Hepatocyte (in vitro differentiated cells): ENCODE results near the gene TBCD.

Experiments
- EZH2 ChIP-seq: fragments of 200-600 bp; sonication (generic); IDR thresholded peaks from 2 replicates; pipeline ENCODE4 v1.6.1; 2016; ENCODE audit warnings: antibody characterized with exemption, mild to moderate bottlenecking, borderline replicate concordance
- EZH2phosphoT487 ChIP-seq: fragments of 200-600 bp; sonication (generic); IDR thresholded peaks from one replicate; pipeline ENCODE4 v1.6.1; 2018; ENCODE audit warnings: antibody characterized with exemption, mild to moderate bottlenecking, low read depth, moderate library complexity; ENCODE audit not compliant: unreplicated experiment, severe bottlenecking
- TF ChIP-seq, protein P1 (sequence below): fragments of 200-600 bp; sonication (generic); IDR thresholded peaks from 2 replicates; pipeline ENCODE4 v1.5.1; 2016; ENCODE audit warnings: antibody characterized with exemption, mild to moderate bottlenecking; ENCODE audit not compliant: poor library complexity

DNA sequence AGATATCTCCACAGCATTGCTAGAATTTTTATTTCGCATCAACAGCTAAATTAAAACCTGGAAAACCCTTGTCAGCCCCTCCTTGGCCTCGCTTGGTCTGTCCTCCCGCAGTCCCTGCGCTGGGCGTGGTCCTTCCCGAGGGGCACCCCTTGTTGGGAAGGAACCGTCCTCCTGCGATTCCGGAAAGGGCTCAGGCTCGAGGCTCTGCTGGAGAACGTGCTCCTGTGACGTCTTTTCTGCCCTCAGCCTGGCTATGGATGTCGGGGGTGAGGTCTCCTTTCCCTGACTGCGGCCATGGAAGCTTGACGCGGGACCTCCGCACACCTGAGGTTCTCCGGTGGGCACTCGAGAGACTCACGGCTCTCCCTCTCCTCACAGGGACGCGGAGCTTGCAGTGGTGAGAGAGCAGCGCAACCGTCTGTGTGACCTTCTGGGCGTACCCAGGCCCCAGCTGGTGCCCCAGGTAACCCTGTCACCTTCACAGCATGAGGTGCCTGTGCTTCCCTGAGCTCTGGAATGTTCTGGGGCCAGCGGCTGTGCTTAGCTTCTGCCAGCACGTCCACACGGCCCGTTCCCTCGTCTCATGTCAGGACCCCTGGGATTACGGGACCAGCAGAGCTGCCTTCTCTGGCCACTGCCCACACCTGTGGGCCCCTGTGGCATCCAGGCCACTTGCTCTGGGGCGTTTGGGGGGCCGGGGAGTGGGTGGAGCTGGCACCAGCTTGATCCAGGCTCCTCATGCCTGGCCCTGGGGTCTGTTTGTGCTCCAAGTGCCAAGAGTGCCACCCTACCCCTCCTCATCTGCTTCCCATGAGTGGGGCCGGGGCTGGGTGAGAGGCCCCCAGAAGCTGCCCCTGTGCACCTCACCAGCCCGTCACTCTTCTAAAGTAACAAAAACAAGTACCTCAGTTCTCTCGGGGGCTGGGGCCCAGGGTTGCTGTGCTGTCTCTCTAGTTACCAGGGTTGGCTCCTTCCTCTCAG, 189.4 kb downstream of the TBCD start:
- TF ChIP-seq, protein P1, sequence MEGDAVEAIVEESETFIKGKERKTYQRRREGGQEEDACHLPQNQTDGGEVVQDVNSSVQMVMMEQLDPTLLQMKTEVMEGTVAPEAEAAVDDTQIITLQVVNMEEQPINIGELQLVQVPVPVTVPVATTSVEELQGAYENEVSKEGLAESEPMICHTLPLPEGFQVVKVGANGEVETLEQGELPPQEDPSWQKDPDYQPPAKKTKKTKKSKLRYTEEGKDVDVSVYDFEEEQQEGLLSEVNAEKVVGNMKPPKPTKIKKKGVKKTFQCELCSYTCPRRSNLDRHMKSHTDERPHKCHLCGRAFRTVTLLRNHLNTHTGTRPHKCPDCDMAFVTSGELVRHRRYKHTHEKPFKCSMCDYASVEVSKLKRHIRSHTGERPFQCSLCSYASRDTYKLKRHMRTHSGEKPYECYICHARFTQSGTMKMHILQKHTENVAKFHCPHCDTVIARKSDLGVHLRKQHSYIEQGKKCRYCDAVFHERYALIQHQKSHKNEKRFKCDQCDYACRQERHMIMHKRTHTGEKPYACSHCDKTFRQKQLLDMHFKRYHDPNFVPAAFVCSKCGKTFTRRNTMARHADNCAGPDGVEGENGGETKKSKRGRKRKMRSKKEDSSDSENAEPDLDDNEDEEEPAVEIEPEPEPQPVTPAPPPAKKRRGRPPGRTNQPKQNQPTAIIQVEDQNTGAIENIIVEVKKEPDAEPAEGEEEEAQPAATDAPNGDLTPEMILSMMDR, result no peak
- TF ChIP-seq EZH2 (no peak), EZH2phosphoT487 (no peak)
